ENCODE data around the gene DLG2.
A peak's percentile ranks its signal among the peaks of the same experiment; 100 is the strongest.

The DLG2 gene

GRCh38 chr11:83845797-83846196 lies 1781.3 kb downstream of the DLG2 start:
- H3K27ac ChIP-seq (ENCODE audit: low read depth, low read length): no peak overlapping the region
- no peaks in the 10 kb centered on the region for H3K4me1 ChIP-seq (ENCODE audit: control insufficient read depth, low read length)
- no peak overlapping the region for H3K4me2 ChIP-seq (ENCODE audit: low read length)
- no peaks in the 10 kb centered on the region for H3K79me2 ChIP-seq (ENCODE audit: control insufficient read depth, low read length)
- no peaks in the 10 kb centered on the region for H3K36me3 ChIP-seq (ENCODE audit: control insufficient read depth, low read length)
- H3K27me3 ChIP-seq (ENCODE audit: control insufficient read depth, low read length): no peaks in the 10 kb centered on the region; the same call in 1 of the 2 replicates
- H3K9me3 ChIP-seq (ENCODE audit: control insufficient read depth, insufficient read depth, low read length): no peaks in the 10 kb centered on the region
- no peak overlapping the region for H3K4me3 ChIP-seq (ENCODE audit: low read length)
- H3K9me2 ChIP-seq (replicated peaks; ENCODE audit: control insufficient read depth, low read length): no peaks in the 10 kb centered on the region
- no peak for TF ChIP-seq EZH2phosphoT487 (IDR thresholded peaks at IDR 0.05; ENCODE audit: borderline replicate concordance, low read length)
- TF ChIP-seq CTCF (IDR thresholded peaks at IDR 0.05; ENCODE audit: low read depth, low read length, poor library complexity, severe bottlenecking): no peak
- H3F3A ChIP-seq (ENCODE audit: control insufficient read depth, insufficient read depth): no peaks in the 10 kb centered on the region
- no peaks in the 10 kb centered on the region for H4K20me1 ChIP-seq (ENCODE audit: control insufficient read depth, insufficient read depth, low read depth, low read length)

- Histone ChIP-seq H3F3A (ENCODE audit: control insufficient read depth, insufficient read depth) (no peaks in the 10 kb centered on the region), H4K20me1 (ENCODE audit: control insufficient read depth, insufficient read depth, low read depth, low read length) (no peaks in the 10 kb centered on the region), H3K4me1 (ENCODE audit: control insufficient read depth, low read length) (no peaks in the 10 kb centered on the region), H3K4me3 (ENCODE audit: low read length) (no peak overlapping the region), H3K27ac (ENCODE audit: low read depth, low read length) (no peak overlapping the region), H3K9me2 (replicated peaks; ENCODE audit: control insufficient read depth, low read length) (no peaks in the 10 kb centered on the region), H3K27me3 (ENCODE audit: control insufficient read depth, low read length) (peaks cover 3% of the 10 kb centered on the region; the same call in 1 of the 2 replicates), H3K9me3 (ENCODE audit: control insufficient read depth, insufficient read depth, low read length) (no peaks in the 10 kb centered on the region), H3K4me2 (ENCODE audit: low read length) (no peak overlapping the region), H3K36me3 (ENCODE audit: control insufficient read depth, low read length) (no peaks in the 10 kb centered on the region), H3K79me2 (ENCODE audit: control insufficient read depth, low read length) (no peaks in the 10 kb centered on the region)
- no peak for TF ChIP-seq EZH2phosphoT487 (IDR thresholded peaks at IDR 0.05; ENCODE audit: borderline replicate concordance, low read length)
- no peak for TF ChIP-seq CTCF (IDR thresholded peaks at IDR 0.05; ENCODE audit: low read depth, low read length, poor library complexity, severe bottlenecking)
Observed at GRCh38 chr11:83840326-83840725, 1786.8 kb downstream of the DLG2 start.

- Histone ChIP-seq H3K27ac (ENCODE audit: low read depth, low read length) (no peak overlapping the region), H3K9me3 (ENCODE audit: control insufficient read depth, insufficient read depth, low read length) (no peaks in the 10 kb centered on the region), H3K27me3 (ENCODE audit: control insufficient read depth, low read length) (peaks cover 3% of the 10 kb centered on the region; the same call in 1 of the 2 replicates), H3K4me2 (ENCODE audit: low read length) (no peak overlapping the region), H3K9me2 (replicated peaks; ENCODE audit: control insufficient read depth, low read length) (no peaks in the 10 kb centered on the region), H3K4me1 (ENCODE audit: control insufficient read depth, low read length) (no peaks in the 10 kb centered on the region), H3F3A (ENCODE audit: control insufficient read depth, insufficient read depth) (no peaks in the 10 kb centered on the region), H3K36me3 (ENCODE audit: control insufficient read depth, low read length) (no peaks in the 10 kb centered on the region), H3K4me3 (ENCODE audit: low read length) (no peak overlapping the region), H4K20me1 (ENCODE audit: control insufficient read depth, insufficient read depth, low read depth, low read length) (no peaks in the 10 kb centered on the region), H3K79me2 (ENCODE audit: control insufficient read depth, low read length) (no peaks in the 10 kb centered on the region)
- TF ChIP-seq CTCF (IDR thresholded peaks at IDR 0.05; ENCODE audit: low read depth, low read length, poor library complexity, severe bottlenecking) (peak; percentile 79), EZH2phosphoT487 (IDR thresholded peaks at IDR 0.05; ENCODE audit: borderline replicate concordance, low read length) (no peak)
Observed at GRCh38 chr11:83836883-83837654, 1790.1 kb downstream of the DLG2 start.

Data from DOHH2 (cell line).